ENCODE results near the gene SIRT6.

The SIRT6 gene

GRCh38 chr19:4201798-4202197 is 19.4 kb upstream of the SIRT6 start:
- Histone ChIP-seq H3K4me1 (ENCODE audit: control insufficient read depth in 1 of 2, insufficient read depth in 1 of 2, low read depth in 1 of 2, low read length in 1 of 2) (no peaks in the 10 kb centered on the region), H3K27ac (no peak overlapping the region), H3K4me3 (ENCODE audit: low read depth in 1 of 2, low read length in 1 of 2) (no peak overlapping the region), H3K27me3 (peaks cover 59% of the 10 kb centered on the region), H3K36me3 (no peaks in the 10 kb centered on the region), H3K9me3 (no peaks in the 10 kb centered on the region)
- TF ChIP-seq, protein P1, sequence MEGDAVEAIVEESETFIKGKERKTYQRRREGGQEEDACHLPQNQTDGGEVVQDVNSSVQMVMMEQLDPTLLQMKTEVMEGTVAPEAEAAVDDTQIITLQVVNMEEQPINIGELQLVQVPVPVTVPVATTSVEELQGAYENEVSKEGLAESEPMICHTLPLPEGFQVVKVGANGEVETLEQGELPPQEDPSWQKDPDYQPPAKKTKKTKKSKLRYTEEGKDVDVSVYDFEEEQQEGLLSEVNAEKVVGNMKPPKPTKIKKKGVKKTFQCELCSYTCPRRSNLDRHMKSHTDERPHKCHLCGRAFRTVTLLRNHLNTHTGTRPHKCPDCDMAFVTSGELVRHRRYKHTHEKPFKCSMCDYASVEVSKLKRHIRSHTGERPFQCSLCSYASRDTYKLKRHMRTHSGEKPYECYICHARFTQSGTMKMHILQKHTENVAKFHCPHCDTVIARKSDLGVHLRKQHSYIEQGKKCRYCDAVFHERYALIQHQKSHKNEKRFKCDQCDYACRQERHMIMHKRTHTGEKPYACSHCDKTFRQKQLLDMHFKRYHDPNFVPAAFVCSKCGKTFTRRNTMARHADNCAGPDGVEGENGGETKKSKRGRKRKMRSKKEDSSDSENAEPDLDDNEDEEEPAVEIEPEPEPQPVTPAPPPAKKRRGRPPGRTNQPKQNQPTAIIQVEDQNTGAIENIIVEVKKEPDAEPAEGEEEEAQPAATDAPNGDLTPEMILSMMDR (IDR thresholded peaks at IDR 0.05), result no peak

DNA sequence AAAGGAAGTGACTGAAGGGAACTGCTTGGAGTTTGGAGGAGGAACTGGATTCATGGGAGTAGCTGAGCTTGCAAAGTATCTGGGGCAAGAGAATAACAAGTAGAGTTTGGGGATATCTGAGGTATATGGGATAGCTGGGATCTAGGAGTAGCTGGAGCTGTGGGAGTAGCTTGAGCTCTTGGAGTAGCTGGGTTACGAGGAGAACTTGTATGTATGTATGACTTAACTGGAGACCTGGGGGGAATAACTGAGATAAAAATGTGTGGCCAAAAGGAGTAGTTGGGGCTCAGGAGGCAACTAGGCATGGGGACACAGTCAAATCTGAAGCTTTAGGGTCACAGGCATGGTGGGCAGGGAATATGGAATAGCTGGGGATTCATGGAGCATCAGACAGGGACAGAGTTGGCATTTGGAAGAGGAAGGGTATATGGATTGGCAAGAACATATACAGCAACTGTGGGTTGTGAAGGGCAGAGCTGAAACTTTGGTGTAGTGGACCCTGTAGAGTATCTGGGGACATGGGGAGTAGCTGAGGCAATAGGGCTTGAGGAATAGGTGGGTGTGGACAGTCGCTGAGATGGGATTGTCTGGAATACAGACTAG is 18.7 kb upstream of the SIRT6 start:
- Histone ChIP-seq H3K9me3 (no peaks in the 10 kb centered on the region), H3K36me3 (no peaks in the 10 kb centered on the region), H3K4me3 (ENCODE audit: low read depth in 1 of 2, low read length in 1 of 2) (no peak overlapping the region), H3K4me1 (ENCODE audit: control insufficient read depth in 1 of 2, insufficient read depth in 1 of 2, low read depth in 1 of 2, low read length in 1 of 2) (no peaks in the 10 kb centered on the region), H3K27me3 (peaks cover 67% of the 10 kb centered on the region), H3K27ac (no peak overlapping the region)
- TF ChIP-seq, protein P1 (IDR thresholded peaks at IDR 0.05), result no peak

- TF ChIP-seq, protein P1 (IDR thresholded peaks at IDR 0.05), result no peak
- peaks cover 77% of the 10 kb centered on the region for H3K27me3 ChIP-seq
- no peak overlapping the region for H3K4me3 ChIP-seq (ENCODE audit: low read depth in 1 of 2, low read length in 1 of 2)
- H3K4me1 ChIP-seq (ENCODE audit: control insufficient read depth in 1 of 2, insufficient read depth in 1 of 2, low read depth in 1 of 2, low read length in 1 of 2), result no peaks in the 10 kb centered on the region
- H3K27ac ChIP-seq, result no peak overlapping the region
- no peaks in the 10 kb centered on the region for H3K36me3 ChIP-seq
- no peaks in the 10 kb centered on the region for H3K9me3 ChIP-seq
These were observed 17.4 kb upstream of the SIRT6 start for GRCh38 chr19:4199699-4200293.

DNA sequence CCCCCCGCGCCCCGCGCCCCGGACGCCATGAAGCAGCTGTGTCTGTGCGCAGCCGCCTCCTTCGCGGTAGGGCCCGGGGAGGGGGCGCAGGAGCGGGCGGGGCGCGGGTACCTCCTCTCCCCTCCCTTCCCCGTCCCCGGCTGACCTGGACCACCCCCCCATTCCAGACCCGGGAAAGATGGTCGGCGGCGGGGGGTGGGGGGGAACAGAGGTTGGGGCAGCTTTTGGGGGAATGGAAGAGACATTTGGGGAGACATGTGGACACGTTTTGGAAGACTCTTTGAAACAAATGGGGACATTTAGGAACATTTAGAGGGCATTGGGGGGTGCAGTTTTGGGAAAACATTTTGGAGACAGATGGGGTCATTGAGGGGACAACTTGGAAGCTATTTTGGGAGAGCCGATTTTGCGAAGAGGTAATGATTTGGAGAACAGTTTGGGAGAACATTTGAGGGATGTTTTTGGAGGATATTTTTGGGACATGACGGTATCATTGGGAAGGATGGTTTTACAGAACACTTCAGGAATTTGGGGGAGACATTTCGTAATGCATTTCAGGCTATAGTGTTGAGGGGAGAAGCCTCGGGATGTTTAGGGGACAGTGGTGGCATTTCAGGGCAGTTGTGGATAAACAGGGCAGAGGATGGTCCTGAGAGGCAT is 16.2 kb upstream of the SIRT6 start:
- H3K36me3 ChIP-seq, result no peaks in the 10 kb centered on the region
- H3K27ac ChIP-seq, result no peak overlapping the region
- no peak overlapping the region for H3K4me3 ChIP-seq (ENCODE audit: low read depth in 1 of 2, low read length in 1 of 2)
- no peaks in the 10 kb centered on the region for H3K9me3 ChIP-seq
- H3K27me3 ChIP-seq, result peaks cover 89% of the 10 kb centered on the region
- TF ChIP-seq, protein P1 (IDR thresholded peaks at IDR 0.05), result no peak
- H3K4me1 ChIP-seq (ENCODE audit: control insufficient read depth in 1 of 2, insufficient read depth in 1 of 2, low read depth in 1 of 2, low read length in 1 of 2), result no peaks in the 10 kb centered on the region

- peaks cover 93% of the 10 kb centered on the region for H3K27me3 ChIP-seq
- H3K36me3 ChIP-seq, result no peaks in the 10 kb centered on the region
- H3K4me1 ChIP-seq (ENCODE audit: control insufficient read depth in 1 of 2, insufficient read depth in 1 of 2, low read depth in 1 of 2, low read length in 1 of 2), result no peaks in the 10 kb centered on the region
- no peaks in the 10 kb centered on the region for H3K9me3 ChIP-seq
- no peak overlapping the region for H3K27ac ChIP-seq
- no peak overlapping the region for H3K4me3 ChIP-seq (ENCODE audit: low read depth in 1 of 2, low read length in 1 of 2)
- TF ChIP-seq, protein P1 (IDR thresholded peaks at IDR 0.05), result no peak
These were observed 15.5 kb upstream of the SIRT6 start for GRCh38 chr19:4197625-4198466.

All from neutrophil (primary cell).